Activated T-helper 2 cell treated with anti-CD3 and anti-CD28 coated beads, Interferon-gamma antibody, Interleukin-2, Interleukin-4, amounts not matched to agents 10 μg/mL and 5 μg/mL and 100 μg/mL, durations not matched to agents 14 hours and 24 hours and 36 hours (primary cell): ENCODE data around the gene LIMK2. TPM values are rescaled to one million over a fixed set of nuclear protein-coding genes. Genes with fewer than 3 reads are reported as not detected.

Experiments used
- DNase-seq: peaks from one replicate; pipeline ENCODE4 v3.0.0; 2021; ENCODE audit warnings: low spot score
- H3K27ac Mint-ChIP-seq: one replicate; pipeline ENCODE4 v1.8.0; 2021; ENCODE audit warnings: mixed read lengths
- H3K27me3 Mint-ChIP-seq: one replicate; pipeline ENCODE4 v1.8.0; 2021; ENCODE audit warnings: low read depth, mixed read lengths
- H3K36me3 Mint-ChIP-seq: one replicate; pipeline ENCODE4 v1.8.0; 2021; ENCODE audit warnings: low read depth, mixed read lengths
- H3K4me1 Mint-ChIP-seq: one replicate; pipeline ENCODE4 v1.8.0; 2021; ENCODE audit warnings: low read depth, mixed read lengths
- H3K4me3 Mint-ChIP-seq: one replicate; pipeline ENCODE4 v1.8.0; 2021; ENCODE audit warnings: low read depth, mild to moderate bottlenecking, moderate library complexity, mixed read lengths
- H3K9me3 Mint-ChIP-seq: one replicate; pipeline ENCODE4 v1.8.0; 2021; ENCODE audit warnings: mixed read lengths
- intact Hi-C: fragments of 100-400 bp; cut with micrococcal nuclease; formaldehyde crosslinking; loops from one replicate; pipeline ENCODE4 v1.15.1; 2023
- total RNA-seq: library from RNA; stranded (reverse); gene quantifications from 2 replicates; pipeline ENCODE4 v1.2.3, GENCODE V29; 2022

The LIMK2 gene
- total RNA-seq, 1 donor from 2014 or later = 33.9 TPM

GRCh38 chr22:31250740-31251600 is 38.9 kb downstream of the LIMK2 start:
- no peak for DNase-seq
- H3K4me3 Mint-ChIP-seq = no peak overlapping the region
- no peaks in the 10 kb centered on the region for H3K9me3 Mint-ChIP-seq
- no peak overlapping the region for H3K27ac Mint-ChIP-seq
- intact Hi-C loops = no loop called here
- H3K36me3 Mint-ChIP-seq = no peaks in the 10 kb centered on the region
- H3K27me3 Mint-ChIP-seq = no peaks in the 10 kb centered on the region
- peaks cover 20% of the 10 kb centered on the region for H3K4me1 Mint-ChIP-seq

- Mint-ChIP-seq H3K27ac (no peak overlapping the region), H3K9me3 (no peaks in the 10 kb centered on the region), H3K4me3 (no peak overlapping the region), H3K36me3 (peaks cover 11% of the 10 kb centered on the region), H3K27me3 (no peaks in the 10 kb centered on the region), H3K4me1 (peaks cover 7% of the 10 kb centered on the region)
- intact Hi-C loops = no loop called here
- no peak for DNase-seq
These were observed 41.9 kb downstream of the LIMK2 start for GRCh38 chr22:31253949-31254348.

GRCh38 chr22:31259798-31260473 is 47.8 kb downstream of the LIMK2 start:
- no peak for DNase-seq
- peaks cover 4% of the 10 kb centered on the region for H3K4me1 Mint-ChIP-seq
- no peaks in the 10 kb centered on the region for H3K9me3 Mint-ChIP-seq
- H3K27ac Mint-ChIP-seq = no peak overlapping the region
- H3K4me3 Mint-ChIP-seq = no peak overlapping the region
- H3K36me3 Mint-ChIP-seq = peaks cover 34% of the 10 kb centered on the region
- no peaks in the 10 kb centered on the region for H3K27me3 Mint-ChIP-seq
- intact Hi-C loops = no loop called here

- no peak overlapping the region for H3K27ac Mint-ChIP-seq
- no peak overlapping the region for H3K4me3 Mint-ChIP-seq
- intact Hi-C loops = no loop called here
- H3K4me1 Mint-ChIP-seq = peaks cover 2% of the 10 kb centered on the region
- no peaks in the 10 kb centered on the region for H3K9me3 Mint-ChIP-seq
- H3K36me3 Mint-ChIP-seq = peaks cover 34% of the 10 kb centered on the region
- no peaks in the 10 kb centered on the region for H3K27me3 Mint-ChIP-seq
- DNase-seq = no peak
These were observed 48.4 kb downstream of the LIMK2 start for GRCh38 chr22:31260474-31260856.

GRCh38 chr22:31262312-31263133 is 50.4 kb downstream of the LIMK2 start:
- Mint-ChIP-seq H3K4me3 (no peak overlapping the region), H3K9me3 (no peaks in the 10 kb centered on the region), H3K27me3 (no peaks in the 10 kb centered on the region), H3K36me3 (peaks cover 39% of the 10 kb centered on the region), H3K27ac (no peak overlapping the region), H3K4me1 (no peaks in the 10 kb centered on the region)
- intact Hi-C loops = no loop called here
- no peak for DNase-seq

- H3K36me3 Mint-ChIP-seq = peaks cover 39% of the 10 kb centered on the region
- H3K4me3 Mint-ChIP-seq = no peak overlapping the region
- no peaks in the 10 kb centered on the region for H3K27me3 Mint-ChIP-seq
- intact Hi-C loops = no loop called here
- no peak for DNase-seq
- H3K27ac Mint-ChIP-seq = no peak overlapping the region
- H3K4me1 Mint-ChIP-seq = no peaks in the 10 kb centered on the region
- H3K9me3 Mint-ChIP-seq = no peaks in the 10 kb centered on the region
These were observed 52.0 kb downstream of the LIMK2 start for GRCh38 chr22:31263896-31264640.

GRCh38 chr22:31268281-31268680 is 56.2 kb downstream of the LIMK2 start:
- Mint-ChIP-seq H3K4me3 (no peak overlapping the region), H3K4me1 (no peaks in the 10 kb centered on the region), H3K27ac (no peak overlapping the region), H3K36me3 (peaks cover 43% of the 10 kb centered on the region), H3K9me3 (no peaks in the 10 kb centered on the region), H3K27me3 (no peaks in the 10 kb centered on the region)
- intact Hi-C loops = no loop called here
- DNase-seq = no peak

GRCh38 chr22:31269892-31270579 is 57.9 kb downstream of the LIMK2 start:
- Mint-ChIP-seq H3K9me3 (no peaks in the 10 kb centered on the region), H3K4me1 (no peaks in the 10 kb centered on the region), H3K4me3 (no peak overlapping the region), H3K36me3 (peaks cover 55% of the 10 kb centered on the region), H3K27me3 (no peaks in the 10 kb centered on the region), H3K27ac (peak overlapping the region; percentile 6)
- intact Hi-C loops = no loop called here
- DNase-seq = no peak

GRCh38 chr22:31271026-31271425 is 58.9 kb downstream of the LIMK2 start:
- Mint-ChIP-seq H3K4me3 (no peak overlapping the region), H3K27ac (no peak overlapping the region), H3K36me3 (peaks cover 58% of the 10 kb centered on the region), H3K4me1 (no peaks in the 10 kb centered on the region), H3K9me3 (no peaks in the 10 kb centered on the region), H3K27me3 (no peaks in the 10 kb centered on the region)
- intact Hi-C loops = no loop called here
- no peak for DNase-seq

GRCh38 chr22:31271485-31271884 is 59.4 kb downstream of the LIMK2 start:
- no peak for DNase-seq
- H3K27me3 Mint-ChIP-seq = no peaks in the 10 kb centered on the region
- no peaks in the 10 kb centered on the region for H3K9me3 Mint-ChIP-seq
- no peaks in the 10 kb centered on the region for H3K4me1 Mint-ChIP-seq
- no peak overlapping the region for H3K4me3 Mint-ChIP-seq
- H3K36me3 Mint-ChIP-seq = peaks cover 58% of the 10 kb centered on the region
- intact Hi-C loops = no loop called here
- no peak overlapping the region for H3K27ac Mint-ChIP-seq

- Mint-ChIP-seq H3K4me3 (no peak overlapping the region), H3K27me3 (no peaks in the 10 kb centered on the region)
These were observed 60.7 kb downstream of the LIMK2 start for GRCh38 chr22:31272522-31273446.

More at GRCh38 chr22:31272522-31273446, 60.7 kb downstream of the LIMK2 start:
- intact Hi-C loops = loop anchor here (2.0 kb wide), 1 partner anchor 60 kb away; the partner anchor contains the start of gene LIMK2
- H3K27ac Mint-ChIP-seq = no peak overlapping the region
- H3K9me3 Mint-ChIP-seq = no peaks in the 10 kb centered on the region
- DNase-seq = no peak
- H3K4me1 Mint-ChIP-seq = peaks cover 3% of the 10 kb centered on the region
- H3K36me3 Mint-ChIP-seq = peaks cover 54% of the 10 kb centered on the region
